ENCODE measurements around the gene FRMPD3.

DNA sequence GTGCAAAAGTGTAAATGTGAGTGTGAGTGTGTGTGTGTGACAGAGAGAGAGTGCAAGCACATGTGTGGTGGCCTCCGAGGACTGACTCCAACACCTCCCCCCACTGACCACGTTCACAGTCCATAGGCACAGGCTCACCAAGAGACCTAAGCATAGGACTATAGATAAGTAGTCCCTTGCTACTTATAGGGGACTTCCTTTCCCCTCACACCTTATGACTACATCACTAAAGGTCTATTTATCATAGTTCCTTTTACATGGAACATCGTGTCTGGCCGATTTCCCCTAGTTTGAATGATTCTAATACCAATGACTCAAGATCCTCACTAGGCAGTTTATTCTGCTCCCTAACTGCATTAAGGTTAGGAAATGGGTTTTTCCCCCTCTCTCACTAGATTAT, 17.8 kb downstream of the FRMPD3 start:
- TF ChIP-seq ZFP3 (CRISPR knock-in tag; IDR thresholded peaks at IDR 0.05): no peak
- TF ChIP-seq ZNF8 (CRISPR knock-in tag; IDR thresholded peaks at IDR 0.05): no peak
- no peak for TF ChIP-seq PPARA (CRISPR knock-in tag; IDR thresholded peaks at IDR 0.05; ENCODE audit: borderline replicate concordance)
- TF ChIP-seq, protein P1, sequence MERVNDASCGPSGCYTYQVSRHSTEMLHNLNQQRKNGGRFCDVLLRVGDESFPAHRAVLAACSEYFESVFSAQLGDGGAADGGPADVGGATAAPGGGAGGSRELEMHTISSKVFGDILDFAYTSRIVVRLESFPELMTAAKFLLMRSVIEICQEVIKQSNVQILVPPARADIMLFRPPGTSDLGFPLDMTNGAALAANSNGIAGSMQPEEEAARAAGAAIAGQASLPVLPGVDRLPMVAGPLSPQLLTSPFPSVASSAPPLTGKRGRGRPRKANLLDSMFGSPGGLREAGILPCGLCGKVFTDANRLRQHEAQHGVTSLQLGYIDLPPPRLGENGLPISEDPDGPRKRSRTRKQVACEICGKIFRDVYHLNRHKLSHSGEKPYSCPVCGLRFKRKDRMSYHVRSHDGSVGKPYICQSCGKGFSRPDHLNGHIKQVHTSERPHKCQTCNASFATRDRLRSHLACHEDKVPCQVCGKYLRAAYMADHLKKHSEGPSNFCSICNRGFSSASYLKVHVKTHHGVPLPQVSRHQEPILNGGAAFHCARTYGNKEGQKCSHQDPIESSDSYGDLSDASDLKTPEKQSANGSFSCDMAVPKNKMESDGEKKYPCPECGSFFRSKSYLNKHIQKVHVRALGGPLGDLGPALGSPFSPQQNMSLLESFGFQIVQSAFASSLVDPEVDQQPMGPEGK (CRISPR knock-in tag; IDR thresholded peaks at IDR 0.05; ENCODE audit: borderline replicate concordance): no peak
